ENCODE measurements around the gene CYP26C1.

The CYP26C1 gene, protein sequence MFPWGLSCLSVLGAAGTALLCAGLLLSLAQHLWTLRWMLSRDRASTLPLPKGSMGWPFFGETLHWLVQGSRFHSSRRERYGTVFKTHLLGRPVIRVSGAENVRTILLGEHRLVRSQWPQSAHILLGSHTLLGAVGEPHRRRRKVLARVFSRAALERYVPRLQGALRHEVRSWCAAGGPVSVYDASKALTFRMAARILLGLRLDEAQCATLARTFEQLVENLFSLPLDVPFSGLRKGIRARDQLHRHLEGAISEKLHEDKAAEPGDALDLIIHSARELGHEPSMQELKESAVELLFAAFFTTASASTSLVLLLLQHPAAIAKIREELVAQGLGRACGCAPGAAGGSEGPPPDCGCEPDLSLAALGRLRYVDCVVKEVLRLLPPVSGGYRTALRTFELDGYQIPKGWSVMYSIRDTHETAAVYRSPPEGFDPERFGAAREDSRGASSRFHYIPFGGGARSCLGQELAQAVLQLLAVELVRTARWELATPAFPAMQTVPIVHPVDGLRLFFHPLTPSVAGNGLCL

DNA sequence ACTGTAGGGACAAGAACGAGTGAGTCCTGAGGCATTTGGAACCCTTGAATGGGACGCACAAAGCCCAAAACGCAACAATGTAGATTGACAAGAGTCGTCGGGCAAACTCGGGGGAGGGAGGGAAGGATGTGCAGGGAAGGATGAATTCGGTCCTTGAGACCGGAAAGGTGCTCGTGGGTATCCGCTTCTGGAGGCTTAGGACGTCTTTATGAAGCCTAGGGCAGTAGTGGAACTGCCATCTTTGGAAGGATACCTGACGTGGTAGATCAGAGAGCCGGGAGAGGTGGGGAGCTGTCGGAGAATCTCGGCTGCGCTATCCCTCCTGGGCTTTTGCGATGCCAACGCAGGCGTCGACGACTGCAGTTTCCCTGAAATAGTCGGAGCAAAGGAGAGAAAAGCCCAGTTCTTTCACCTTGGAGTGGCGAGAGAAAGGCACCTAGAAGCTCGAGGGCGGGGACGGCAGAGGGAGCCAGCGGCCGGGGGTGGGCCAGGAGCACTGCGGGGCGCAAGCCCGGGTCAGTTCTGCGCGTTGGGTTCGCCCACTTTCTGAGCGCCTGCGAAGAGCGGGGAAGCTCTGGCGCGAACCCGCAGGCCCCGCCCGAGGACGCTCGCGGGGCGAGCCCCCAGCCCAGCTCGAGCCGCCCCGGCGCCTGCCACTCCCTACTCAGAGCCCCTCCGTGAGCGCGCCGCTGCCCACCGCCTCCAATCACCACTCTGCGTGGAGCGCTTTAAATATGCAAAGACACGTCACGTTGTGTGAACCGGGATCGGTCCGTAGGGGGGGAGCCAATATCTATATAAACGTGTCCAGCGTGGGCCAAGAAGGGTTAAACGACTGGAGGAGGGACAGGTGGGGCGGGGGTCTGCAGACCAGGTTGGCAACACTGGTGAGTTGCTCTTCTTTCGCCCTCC, at the start of gene CYP26C1:
TSS of gene CYP26C1 (plus strand) at position 824 of the 912 bp plus-strand sequence. CDS start 466 bp downstream, outside the sequence.
- Histone ChIP-seq H3K27ac (no peak within 1 kb of the TSS), H3K4me3 (ENCODE audit: low read depth, low read length) (no peak within 1 kb of the TSS), H3K27me3 (ENCODE audit: insufficient read depth, low read depth, severe bottlenecking) (no peaks in the 10 kb centered on the region), H3K36me3 (peaks cover 8% of the 10 kb centered on the region; the same call in 1 of the 2 replicates), H3K9me3 (ENCODE audit: severe bottlenecking) (no peaks in the 10 kb centered on the region)
- DNase-seq, result no peak
- TF ChIP-seq, protein P1, sequence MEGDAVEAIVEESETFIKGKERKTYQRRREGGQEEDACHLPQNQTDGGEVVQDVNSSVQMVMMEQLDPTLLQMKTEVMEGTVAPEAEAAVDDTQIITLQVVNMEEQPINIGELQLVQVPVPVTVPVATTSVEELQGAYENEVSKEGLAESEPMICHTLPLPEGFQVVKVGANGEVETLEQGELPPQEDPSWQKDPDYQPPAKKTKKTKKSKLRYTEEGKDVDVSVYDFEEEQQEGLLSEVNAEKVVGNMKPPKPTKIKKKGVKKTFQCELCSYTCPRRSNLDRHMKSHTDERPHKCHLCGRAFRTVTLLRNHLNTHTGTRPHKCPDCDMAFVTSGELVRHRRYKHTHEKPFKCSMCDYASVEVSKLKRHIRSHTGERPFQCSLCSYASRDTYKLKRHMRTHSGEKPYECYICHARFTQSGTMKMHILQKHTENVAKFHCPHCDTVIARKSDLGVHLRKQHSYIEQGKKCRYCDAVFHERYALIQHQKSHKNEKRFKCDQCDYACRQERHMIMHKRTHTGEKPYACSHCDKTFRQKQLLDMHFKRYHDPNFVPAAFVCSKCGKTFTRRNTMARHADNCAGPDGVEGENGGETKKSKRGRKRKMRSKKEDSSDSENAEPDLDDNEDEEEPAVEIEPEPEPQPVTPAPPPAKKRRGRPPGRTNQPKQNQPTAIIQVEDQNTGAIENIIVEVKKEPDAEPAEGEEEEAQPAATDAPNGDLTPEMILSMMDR (IDR thresholded peaks at IDR 0.05; ENCODE audit: low read depth, low read length), result no peak

DNA sequence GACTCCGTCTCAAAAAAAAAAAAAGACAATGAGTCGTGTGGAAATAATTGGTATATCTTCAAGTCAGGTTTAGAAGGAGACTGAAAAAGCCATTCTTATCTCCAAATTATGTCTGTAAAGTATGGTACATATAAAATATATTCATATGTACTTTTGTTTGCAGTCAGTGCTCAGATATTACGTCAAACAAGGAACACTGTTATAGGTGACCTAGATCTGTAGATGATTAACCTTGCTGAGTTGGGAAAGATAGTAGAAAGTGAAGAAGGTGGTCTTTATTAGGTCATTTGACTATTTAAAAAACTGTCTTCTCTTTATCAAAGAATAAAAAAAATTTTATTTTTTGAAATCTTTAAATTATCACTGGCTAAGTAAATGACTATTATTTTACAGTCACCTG, 44.9 kb upstream of the CYP26C1 start:
- Histone ChIP-seq H3K4me3 (ENCODE audit: low read depth, low read length) (no peak overlapping the region), H3K36me3 (no peaks in the 10 kb centered on the region), H3K27me3 (ENCODE audit: insufficient read depth, low read depth, severe bottlenecking) (no peaks in the 10 kb centered on the region), H3K9me3 (ENCODE audit: severe bottlenecking) (no peaks in the 10 kb centered on the region), H3K27ac (no peak overlapping the region)
- TF ChIP-seq, protein P1 (IDR thresholded peaks at IDR 0.05; ENCODE audit: low read depth, low read length), result no peak
- DNase-seq, result no peak

DNA sequence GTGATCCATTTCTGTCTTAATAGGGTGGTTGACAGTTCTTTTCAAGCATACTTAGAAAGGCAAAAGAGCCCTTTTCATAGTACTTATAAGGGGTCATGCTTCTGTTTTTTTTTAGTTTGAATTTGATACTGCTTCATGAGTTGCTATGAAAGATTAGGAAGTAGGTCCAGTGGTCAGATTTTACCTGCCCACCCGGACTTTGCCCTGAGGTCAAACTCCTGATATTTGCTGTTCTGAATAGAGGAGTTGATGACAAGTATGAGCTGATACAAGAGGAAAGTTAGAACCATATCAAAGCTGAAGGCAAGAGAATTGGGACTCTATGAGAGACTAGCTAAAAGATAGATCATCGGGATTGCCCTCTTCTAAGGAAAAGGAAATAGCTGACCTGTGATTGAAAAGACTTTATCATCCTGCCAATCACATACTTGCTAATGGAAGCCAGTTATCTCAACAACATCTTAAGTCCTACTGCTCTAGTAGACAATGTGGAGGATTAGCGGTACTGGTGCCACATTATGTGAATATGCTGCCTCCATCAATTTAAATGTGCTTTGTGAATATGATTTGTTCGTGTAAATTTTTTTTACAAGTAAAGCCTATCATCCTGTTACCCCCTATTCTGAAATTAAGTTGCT, 37.5 kb upstream of the CYP26C1 start:
- DNase-seq, result no peak
- no peaks in the 10 kb centered on the region for H3K36me3 ChIP-seq
- no peak overlapping the region for H3K4me3 ChIP-seq (ENCODE audit: low read depth, low read length)
- no peak overlapping the region for H3K27ac ChIP-seq
- no peaks in the 10 kb centered on the region for H3K27me3 ChIP-seq (ENCODE audit: insufficient read depth, low read depth, severe bottlenecking)
- TF ChIP-seq, protein P1 (IDR thresholded peaks at IDR 0.05; ENCODE audit: low read depth, low read length), result no peak
- no peaks in the 10 kb centered on the region for H3K9me3 ChIP-seq (ENCODE audit: severe bottlenecking)

DNA sequence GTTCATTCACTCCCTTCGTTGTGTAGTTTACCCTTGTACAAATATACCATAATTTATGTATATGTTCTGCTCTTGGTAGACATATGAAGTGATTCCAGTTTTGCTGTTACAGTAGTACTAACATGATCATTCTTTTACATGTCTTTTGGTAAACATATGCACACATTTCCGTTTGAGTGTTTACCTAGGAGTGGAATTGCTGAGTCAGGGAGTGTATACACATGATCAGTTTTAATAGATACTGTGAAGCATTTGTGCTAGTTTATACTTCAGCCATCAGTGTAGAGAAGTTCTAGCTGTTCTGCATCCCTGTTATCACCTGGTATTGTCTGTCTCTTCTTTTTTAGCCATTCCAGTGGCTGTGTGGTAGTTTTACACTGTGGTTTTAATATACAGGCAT, 34.5 kb upstream of the CYP26C1 start:
- H3K27me3 ChIP-seq (ENCODE audit: insufficient read depth, low read depth, severe bottlenecking), result no peaks in the 10 kb centered on the region
- H3K9me3 ChIP-seq (ENCODE audit: severe bottlenecking), result no peaks in the 10 kb centered on the region
- TF ChIP-seq, protein P1 (IDR thresholded peaks at IDR 0.05; ENCODE audit: low read depth, low read length), result no peak
- H3K36me3 ChIP-seq, result no peaks in the 10 kb centered on the region
- DNase-seq, result no peak
- H3K27ac ChIP-seq, result no peak overlapping the region
- H3K4me3 ChIP-seq (ENCODE audit: low read depth, low read length), result no peak overlapping the region

DNA sequence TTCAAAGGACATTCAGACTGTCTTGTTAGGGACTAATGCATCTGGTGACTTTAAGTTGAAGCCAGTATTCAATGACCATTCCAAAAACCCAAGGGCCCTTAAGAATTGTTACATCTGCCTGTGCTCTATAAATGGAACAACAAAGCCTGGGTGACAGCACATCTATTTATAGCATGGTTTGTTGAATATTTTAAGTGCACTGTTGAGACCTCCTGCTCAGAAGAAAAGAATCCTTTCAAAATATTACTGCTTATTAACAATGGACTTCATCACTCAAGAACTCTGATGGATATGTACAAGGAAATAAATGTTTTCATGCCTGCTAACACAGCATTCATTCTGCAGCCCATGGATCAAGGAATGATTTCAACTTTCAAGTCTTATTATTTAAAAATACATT, 33.1 kb upstream of the CYP26C1 start:
- Histone ChIP-seq H3K4me3 (ENCODE audit: low read depth, low read length) (no peak overlapping the region), H3K27ac (no peak overlapping the region), H3K9me3 (ENCODE audit: severe bottlenecking) (no peaks in the 10 kb centered on the region), H3K36me3 (no peaks in the 10 kb centered on the region), H3K27me3 (ENCODE audit: insufficient read depth, low read depth, severe bottlenecking) (no peaks in the 10 kb centered on the region)
- TF ChIP-seq, protein P1 (IDR thresholded peaks at IDR 0.05; ENCODE audit: low read depth, low read length), result no peak
- DNase-seq, result no peak

Data from WERI-Rb-1 (cell line).